K562 (cell line): Measurements from ENCODE around the gene GRIN1. TPM values are rescaled to one million over a fixed set of nuclear protein-coding genes. Genes with fewer than 3 reads are reported as not detected.
A peak's percentile ranks its signal among the peaks of the same experiment; 100 is the strongest.

Source experiments
- ATAC-seq: fragments of 200-7000 bp; cut with Tn5 transposase; 3 replicates; pipeline ENCODE4 v1.9.1; 2020; ENCODE audit warnings: moderate library complexity
- BruUV-seq: library from RNA; stranded (reverse); fragments of 400-500 nt; replicated peaks from 2 replicates; lab custom pipeline; 2021; lab: Mats Ljungman, UMichigan
- CTCF ChIA-PET: fragments of 300-600 bp; formaldehyde crosslinking; extraction: SDS; loops from one replicate; lab custom pipeline; 2021; ENCODE audit warnings: low intra/inter-chr PET ratio; lab: Yijun Ruan, JAX
- POLR2A ChIA-PET: fragments of 300-600, 350-650 bp; sonication (Branson Sonifier 250); formaldehyde crosslinking; extraction: SDS; loops from one replicate; lab custom pipeline; 2021; ENCODE audit warnings: antibody characterized with exemption, inconsistent platforms; lab: Yijun Ruan, JAX
- DNase-seq, 4 experiments: peaks; one replicate each; pipeline versions ENCODE4 v3.0.0 to v3.0.0-alpha.2; 2011 to 2018; ENCODE audit warnings: low spot score in 3 of 4, mixed read lengths in 3 of 4; ENCODE audit errors: extremely low read depth in 1 of 4
- FAIRE-seq: peaks from 2 replicates; lab custom pipeline; 2011; peaks lifted over from hg19 to GRCh38; lab: Jason Lieb, UNC
- H2AFZ ChIP-seq: 2 replicates; pipeline ENCODE4 v1.6.0; 2011; ENCODE audit warnings: low read depth, low read length, control low read depth, inconsistent platforms
- H3K27ac ChIP-seq: fragments of 200-600 bp; 3 replicates; pipeline ENCODE4 v1.8.0; 2011; ENCODE audit warnings: low read depth, mild to moderate bottlenecking, control low read depth, inconsistent platforms, low read length, moderate library complexity, mixed read lengths; ENCODE audit errors: extremely low read depth
- H3K27me3 ChIP-seq, 2 experiments: fragments of 300-600 bp in 1 of 2; 2 replicates in 1 of 2; 3 replicates in 1 of 2; pipeline versions ENCODE4 v1.6.0 to v1.8.0; 2011; ENCODE audit warnings: inconsistent platforms in 2 of 2, low read length in 2 of 2, mild to moderate bottlenecking in 1 of 2, mixed read lengths in 1 of 2, moderate library complexity in 1 of 2; ENCODE audit not compliant: control insufficient read depth in 2 of 2, insufficient read depth in 2 of 2
- H3K36me3 ChIP-seq: fragments of 300-600 bp; 3 replicates; pipeline ENCODE4 v1.8.0; 2011; ENCODE audit warnings: mild to moderate bottlenecking, low read length, inconsistent platforms; ENCODE audit not compliant: control insufficient read depth, insufficient read depth
- H3K4me1 ChIP-seq, 2 experiments: fragments of 200-600 bp in 1 of 2; replicated peaks in 1 of 2; 2 replicates in 1 of 2; 3 replicates in 1 of 2; pipeline versions ENCODE4 v1.5.1 to v1.8.0; 2011; ENCODE audit warnings: inconsistent platforms in 2 of 2, low read length in 2 of 2, mild to moderate bottlenecking in 1 of 2, mixed read lengths in 1 of 2, moderate library complexity in 1 of 2; ENCODE audit not compliant: control insufficient read depth in 2 of 2, insufficient read depth in 2 of 2
- H3K4me2 ChIP-seq: 2 replicates; pipeline ENCODE4 v1.6.1; 2011; ENCODE audit warnings: low read length, control low read depth, inconsistent platforms, mixed read lengths; ENCODE audit not compliant: insufficient read depth
- H3K4me3 ChIP-seq: fragments of 200-600 bp; sonication (generic), shearing (Covaris generic); 2 replicates; pipeline ENCODE4 v1.5.1; 2016; ENCODE audit warnings: control low read depth, inconsistent platforms
- H3K79me2 ChIP-seq: fragments of 200-600 bp; 3 replicates; pipeline ENCODE4 v1.8.0; 2011; ENCODE audit warnings: low read length, inconsistent platforms; ENCODE audit not compliant: control insufficient read depth, insufficient read depth
- H3K9ac ChIP-seq, 2 experiments: 2 replicates each; pipeline versions ENCODE4 v1.6.0 to v1.6.1; 2011; ENCODE audit warnings: low read depth in 2 of 2, low read length in 2 of 2, control low read depth in 1 of 2, inconsistent platforms in 1 of 2, mild to moderate bottlenecking in 1 of 2, mixed read lengths in 1 of 2; ENCODE audit not compliant: insufficient read depth in 1 of 2
- H3K9me1 ChIP-seq: one replicate; pipeline ENCODE4 v1.6.0; 2011; ENCODE audit warnings: inconsistent platforms, mild to moderate bottlenecking, low read length, moderate library complexity; ENCODE audit not compliant: control insufficient read depth, insufficient read depth
- H3K9me3 ChIP-seq: replicated peaks from 2 replicates; pipeline ENCODE4 v1.5.1; 2011; ENCODE audit warnings: low read depth, low read length, inconsistent platforms; ENCODE audit not compliant: control insufficient read depth, insufficient read depth
- H4K20me1 ChIP-seq: replicated peaks from 2 replicates; pipeline ENCODE4 v1.6.1; 2011; ENCODE audit warnings: low read length, inconsistent platforms, mixed read lengths; ENCODE audit not compliant: control insufficient read depth, insufficient read depth
- RBM17 ChIP-seq: fragments of 200-400 bp; formaldehyde crosslinking; IDR thresholded peaks from 2 replicates; pipeline ENCODE4 v1.6.1; 2017; ENCODE audit warnings: low read depth, mild to moderate bottlenecking, low read length, borderline replicate concordance
- SAFB ChIP-seq: fragments of 200-400 bp; formaldehyde crosslinking; IDR thresholded peaks from 2 replicates; pipeline ENCODE4 v1.6.1; 2017; ENCODE audit warnings: low read depth, low read length, borderline replicate concordance
- ZNF263 ChIP-seq: sonication (generic); formaldehyde crosslinking; IDR thresholded peaks from 2 replicates; pipeline ENCODE4 v1.8.0; 2022; ENCODE audit warnings: mild to moderate bottlenecking, missing genetic modification reagents, borderline replicate concordance
- WGBS: fragments of 100-300 bp; shearing (Covaris generic); methylation state at CpG from one replicate; pipeline ENCODE4 v1.1.6; 2016; ENCODE audit warnings: low coverage, mixed read lengths; ENCODE audit not compliant: insufficient coverage; ENCODE audit errors: missing lambda C conversion rate; 5-methylcytosine and 5-hydroxymethylcytosine counted together
- in situ Hi-C: fragments of 300-500 bp; cut with MboI; formaldehyde crosslinking; loops from 4 replicates; pipeline ENCODE4 v1.15.0; 2018; ENCODE audit warnings: inconsistent platforms, mixed read lengths
- intact Hi-C: fragments of 100-400 bp; cut with micrococcal nuclease; formaldehyde crosslinking; loops from 2 replicates; pipeline ENCODE4 v1.14.2; 2022
- polyA plus RNA-seq, 8 experiments: library from polyadenylated mRNA; depleted of rRNA in 4 of 8; stranded (reverse) in 5 of 8; unstranded in 3 of 8; fragments of >200 nt; fragmentation: Nextera tagmentation in 2 of 8; fragmentation: Illumina TruSeq in 1 of 8; extraction: Ambion mirVana in 2 of 8; extraction: Trizol in 1 of 8; gene quantifications; 2 replicates each; pipeline versions ENCODE4 v1.2.1 to v1.2.3, GENCODE V29; 2011 to 2014; ENCODE audit warnings: inconsistent platforms in 1 of 8, missing spikeins in 1 of 8
- total RNA-seq, 7 experiments: library from RNA; depleted of rRNA in 6 of 7; stranded (reverse); fragments of >200 nt in 6 of 7; fragmentation: Illumina TruSeq in 2 of 7; extraction: Trizol in 2 of 7; gene quantifications; 2 replicates each; pipeline versions ENCODE4 v1.2.1 to v1.2.3, GENCODE V29; 2011 to 2021; ENCODE audit warnings: low replicate concordance in 1 of 7

The GRIN1 gene
- total and polyA plus RNA-seq, 9 of the 15 experiments (the other 6 are each of a cell fraction or from before 2014, with no cell fraction given): 0.03 to 0.35 (median 0.16) TPM; not detected in 6

- ChIA-PET POLR2A (interaction anchor here (0.5 kb wide), 1 partner anchor 150 kb away, joined by 3 read pairs; no protein-coding TSS in a partner anchor), CTCF (no interaction called here)
- 0 out of 2 replicates have a peak, but pooled peaks have one; percentile 26 for TF ChIP-seq SAFB
- TF ChIP-seq RBM17: no peak
- TF ChIP-seq ZNF263: 0 out of 2 replicates have a peak, but pooled peaks have one; percentile 41
- WGBS: 3% methylated on average over 6 of the region's 44 CpGs
- Histone ChIP-seq H3K27ac (no peak overlapping the region), H4K20me1 (no peaks in the 10 kb centered on the region; the same call in 1 of the 2 replicates), H3K9me1 (no peaks in the 10 kb centered on the region), H3K79me2 (no peaks in the 10 kb centered on the region), H3K36me3 (no peaks in the 10 kb centered on the region), H3K9me3 (no peaks in the 10 kb centered on the region), H3K4me2 (no peak overlapping the region), H2AFZ (no peak overlapping the region), H3K9ac (no peak overlapping the region), H3K27me3 (peaks cover 29 to 55% of the 10 kb centered on the region in 2 experiments; a peak in 4 of 5 replicates), H3K4me3 (no peak overlapping the region), H3K4me1 (peaks cover 0 to 98% of the 10 kb centered on the region in 2 experiments; a peak in 2 of 5 replicates)
- no peak for ATAC-seq
- intact Hi-C loops (no loop called here), in situ Hi-C loops (no loop called here)
- no peak for FAIRE-seq
- peak; percentile 41 to 69 (median 55) for DNase-seq
- BruUV-seq: no TSS peak
Measured at GRCh38 chr9:137167277-137167746, 28.4 kb downstream of the GRIN1 start.
